Loucy (cell line): Measurements from ENCODE around the gene CSE1L.

ENCODE experiments used
- H2AFZ ChIP-seq: fragments of 200-600 bp; sonication (generic); 2 replicates; pipeline ENCODE4 v1.6.0; 2016; ENCODE audit warnings: antibody characterized with exemption, mild to moderate bottlenecking, low read length, moderate library complexity
- H3F3A ChIP-seq: fragments of 200-600 bp; 2 replicates; pipeline ENCODE4 v1.6.0; 2016; ENCODE audit warnings: antibody characterized with exemption, low read depth, mild to moderate bottlenecking
- H3K27me3 ChIP-seq: fragments of 200-600 bp; sonication (generic); 2 replicates; pipeline ENCODE4 v1.6.1; 2014; ENCODE audit warnings: low read length, mild to moderate bottlenecking; ENCODE audit not compliant: insufficient read depth, poor library complexity, severe bottlenecking
- H3K36me3 ChIP-seq: fragments of 200-600 bp; sonication (generic); 2 replicates; pipeline ENCODE4 v1.6.1; 2016; ENCODE audit warnings: low read length; ENCODE audit not compliant: insufficient read depth
- H3K4me1 ChIP-seq: fragments of 200-600 bp; sonication (generic); 2 replicates; pipeline ENCODE4 v1.5.1; 2014; ENCODE audit warnings: low read length, mild to moderate bottlenecking; ENCODE audit not compliant: insufficient read depth, poor library complexity, severe bottlenecking
- H3K4me2 ChIP-seq: fragments of 200-600 bp; sonication (generic); 2 replicates; pipeline ENCODE4 v1.6.0; 2014; ENCODE audit warnings: antibody characterized with exemption, low read length, low read depth, mild to moderate bottlenecking; ENCODE audit not compliant: poor library complexity, severe bottlenecking
- H3K4me3 ChIP-seq: fragments of 200-600 bp; sonication (generic); 2 replicates; pipeline ENCODE4 v1.5.1; 2014; ENCODE audit warnings: low read length, mild to moderate bottlenecking, mixed read lengths; ENCODE audit not compliant: poor library complexity, severe bottlenecking
- H3K79me2 ChIP-seq: fragments of 200-600 bp; sonication (generic); 2 replicates; pipeline ENCODE4 v1.6.1; 2014; ENCODE audit warnings: low read length; ENCODE audit not compliant: insufficient read depth
- H3K9ac ChIP-seq: fragments of 200-600 bp; sonication (generic); 2 replicates; pipeline ENCODE4 v1.6.0; 2014; ENCODE audit warnings: mild to moderate bottlenecking, low read depth, low read length, moderate library complexity; ENCODE audit not compliant: poor library complexity, severe bottlenecking
- H3K9me2 ChIP-seq: fragments of 200-600 bp; sonication (generic); replicated peaks from 2 replicates; pipeline ENCODE4 v1.6.1; 2016; ENCODE audit warnings: low read depth, low read length, mixed read lengths
- H3K9me3 ChIP-seq: fragments of 200-600 bp; sonication (generic); 2 replicates; pipeline ENCODE4 v1.6.1; 2014; ENCODE audit warnings: mild to moderate bottlenecking, antibody characterized with exemption, low read length, low read depth; ENCODE audit not compliant: insufficient read depth
- H4K20me1 ChIP-seq: fragments of 200-600 bp; sonication (generic); 2 replicates; pipeline ENCODE4 v1.6.0; 2014; ENCODE audit warnings: antibody characterized with exemption, low read length, mild to moderate bottlenecking; ENCODE audit not compliant: insufficient read depth, poor library complexity, severe bottlenecking
- EZH2phosphoT487 ChIP-seq: fragments of 200-600 bp; IDR thresholded peaks from 2 replicates; pipeline ENCODE4 v1.6.1; 2018; ENCODE audit warnings: antibody characterized with exemption, mild to moderate bottlenecking, moderate library complexity, borderline replicate concordance
- TF ChIP-seq, protein P1 (sequence below): fragments of 200-600 bp; sonication (generic); conservative IDR thresholded peaks from 2 replicates; pipeline ENCODE4 v1.5.1; 2014; ENCODE audit warnings: mild to moderate bottlenecking, antibody characterized with exemption, low read length

Gene CSE1L

GRCh38 chr20:49091762-49092161 lies 45.6 kb downstream of the CSE1L start:
- TF ChIP-seq, protein P1, sequence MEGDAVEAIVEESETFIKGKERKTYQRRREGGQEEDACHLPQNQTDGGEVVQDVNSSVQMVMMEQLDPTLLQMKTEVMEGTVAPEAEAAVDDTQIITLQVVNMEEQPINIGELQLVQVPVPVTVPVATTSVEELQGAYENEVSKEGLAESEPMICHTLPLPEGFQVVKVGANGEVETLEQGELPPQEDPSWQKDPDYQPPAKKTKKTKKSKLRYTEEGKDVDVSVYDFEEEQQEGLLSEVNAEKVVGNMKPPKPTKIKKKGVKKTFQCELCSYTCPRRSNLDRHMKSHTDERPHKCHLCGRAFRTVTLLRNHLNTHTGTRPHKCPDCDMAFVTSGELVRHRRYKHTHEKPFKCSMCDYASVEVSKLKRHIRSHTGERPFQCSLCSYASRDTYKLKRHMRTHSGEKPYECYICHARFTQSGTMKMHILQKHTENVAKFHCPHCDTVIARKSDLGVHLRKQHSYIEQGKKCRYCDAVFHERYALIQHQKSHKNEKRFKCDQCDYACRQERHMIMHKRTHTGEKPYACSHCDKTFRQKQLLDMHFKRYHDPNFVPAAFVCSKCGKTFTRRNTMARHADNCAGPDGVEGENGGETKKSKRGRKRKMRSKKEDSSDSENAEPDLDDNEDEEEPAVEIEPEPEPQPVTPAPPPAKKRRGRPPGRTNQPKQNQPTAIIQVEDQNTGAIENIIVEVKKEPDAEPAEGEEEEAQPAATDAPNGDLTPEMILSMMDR: no peak
- no peak for TF ChIP-seq EZH2phosphoT487
- H3K9me2 ChIP-seq: no peaks in the 10 kb centered on the region
- no peak overlapping the region for H3K4me3 ChIP-seq
- H3K9ac ChIP-seq: no peak overlapping the region
- no peaks in the 10 kb centered on the region for H3K79me2 ChIP-seq
- no peaks in the 10 kb centered on the region for H3K4me1 ChIP-seq
- H4K20me1 ChIP-seq: peaks cover 3% of the 10 kb centered on the region
- H3F3A ChIP-seq: no peaks in the 10 kb centered on the region; the same call in 1 of the 2 replicates
- H3K36me3 ChIP-seq: peaks cover 92% of the 10 kb centered on the region
- H2AFZ ChIP-seq: no peak overlapping the region
- no peak overlapping the region for H3K4me2 ChIP-seq
- no peaks in the 10 kb centered on the region for H3K9me3 ChIP-seq
- H3K27me3 ChIP-seq: no peaks in the 10 kb centered on the region

GRCh38 chr20:49096203-49096730 lies 50.2 kb downstream of the CSE1L start:
- Histone ChIP-seq H3K27me3 (no peaks in the 10 kb centered on the region), H2AFZ (no peak overlapping the region), H3K79me2 (no peaks in the 10 kb centered on the region), H3K36me3 (peaks cover 80% of the 10 kb centered on the region), H3K4me2 (no peak overlapping the region), H3F3A (no peaks in the 10 kb centered on the region; the same call in 1 of the 2 replicates), H3K4me1 (no peaks in the 10 kb centered on the region), H3K9me3 (no peaks in the 10 kb centered on the region), H3K4me3 (no peak overlapping the region), H3K9me2 (no peaks in the 10 kb centered on the region), H3K9ac (no peak overlapping the region), H4K20me1 (peaks cover 10% of the 10 kb centered on the region)
- TF ChIP-seq, protein P1: no peak
- no peak for TF ChIP-seq EZH2phosphoT487

GRCh38 chr20:49097159-49097558 lies 51.0 kb downstream of the CSE1L start:
- Histone ChIP-seq H3K4me2 (no peak overlapping the region), H3K4me3 (no peak overlapping the region), H3K9me2 (no peaks in the 10 kb centered on the region), H3K9ac (no peak overlapping the region), H4K20me1 (peaks cover 10% of the 10 kb centered on the region), H2AFZ (no peak overlapping the region), H3K9me3 (no peaks in the 10 kb centered on the region), H3F3A (no peaks in the 10 kb centered on the region; the same call in 1 of the 2 replicates), H3K79me2 (no peaks in the 10 kb centered on the region), H3K36me3 (peaks cover 80% of the 10 kb centered on the region), H3K27me3 (no peaks in the 10 kb centered on the region), H3K4me1 (no peaks in the 10 kb centered on the region)
- TF ChIP-seq EZH2phosphoT487: no peak
- TF ChIP-seq, protein P1: no peak
